Breast epithelium (tissue), 4 donors: ENCODE measurements around the gene MARCHF3. TPM values are rescaled to one million over a fixed set of nuclear protein-coding genes. Genes with fewer than 3 reads are reported as not detected.

Experiments
- DNase-seq, 2 donors: peaks; one replicate each; pipeline ENCODE4 v3.0.0-alpha.2; 2019; ENCODE audit warnings: low spot score in 2 of 2
- H3K27ac ChIP-seq, 2 donors: fragments of 200-600 bp; sonication (generic) in 1 of 2; one replicate each; pipeline ENCODE4 v1.5.1; 2016 to 2019; ENCODE audit warnings: mild to moderate bottlenecking in 1 of 2
- H3K27me3 ChIP-seq, 2 donors: fragments of 200-600 bp; sonication (generic) in 1 of 2; one replicate each; pipeline versions ENCODE4 v1.5.1 to v1.6.0; 2017 to 2019; ENCODE audit warnings: control low read depth in 1 of 2, mild to moderate bottlenecking in 1 of 2
- H3K36me3 ChIP-seq: fragments of 200-600 bp; one replicate; pipeline ENCODE4 v1.5.1; 2019
- H3K4me1 ChIP-seq, 2 donors: fragments of 200-600 bp; sonication (generic); one replicate each; pipeline ENCODE4 v1.5.1; 2016 to 2019; ENCODE audit warnings: control low read depth in 1 of 2
- H3K4me3 ChIP-seq, 3 donors: fragments of 200-600 bp; sonication (generic); 1 replicate in 2 of 3; 2 replicates in 1 of 3; pipeline ENCODE4 v1.5.1; 2016 to 2019; ENCODE audit warnings: mild to moderate bottlenecking in 3 of 3, moderate library complexity in 2 of 3
- H3K9me3 ChIP-seq, 2 donors: fragments of 200-600 bp; sonication (generic) in 1 of 2; one replicate each; pipeline ENCODE4 v1.5.1; 2016 to 2019; ENCODE audit warnings: control low read depth in 1 of 2
- POLR2A ChIP-seq: fragments of 450-650 bp; IDR thresholded peaks from one replicate; pipeline ENCODE4 v1.6.1; 2016; ENCODE audit warnings: antibody characterized with exemption, mild to moderate bottlenecking, moderate library complexity
- POLR2AphosphoS5 ChIP-seq, 3 donors: sonication (generic); formaldehyde crosslinking; IDR thresholded peaks; one replicate each; pipeline ENCODE4 v1.6.1; 2017; ENCODE audit warnings: antibody characterized with exemption in 3 of 3
- intact Hi-C: fragments of 100-400 bp; cut with DNase I; formaldehyde crosslinking; loops from one replicate; pipeline ENCODE4 v1.15.1; 2023; ENCODE audit warnings: low total_unique reads
- total RNA-seq, 3 donors: library from RNA; depleted of rRNA; stranded (reverse); fragments of >200 nt; gene quantifications; one replicate each; pipeline ENCODE4 v1.1.0, GENCODE V29; 2016
- TF ChIP-seq, protein P1 (sequence below), 3 donors: fragments of 450-650 bp; IDR thresholded peaks; one replicate each; pipeline ENCODE4 v1.5.1; 2016 to 2017; ENCODE audit warnings: antibody characterized with exemption in 3 of 3, mild to moderate bottlenecking in 3 of 3, moderate library complexity in 3 of 3

MARCHF3 gene
- total RNA-seq, 3 donors from 2014 or later = 7.5 to 16.1 (median 11.6) TPM

GRCh38 chr5:126984632-126985031, 45.7 kb downstream of the MARCHF3 start:
- TF ChIP-seq POLR2AphosphoS5 (IDR thresholded peaks at IDR 0.05) (no peak), POLR2A (no peak)
- TF ChIP-seq, protein P1, sequence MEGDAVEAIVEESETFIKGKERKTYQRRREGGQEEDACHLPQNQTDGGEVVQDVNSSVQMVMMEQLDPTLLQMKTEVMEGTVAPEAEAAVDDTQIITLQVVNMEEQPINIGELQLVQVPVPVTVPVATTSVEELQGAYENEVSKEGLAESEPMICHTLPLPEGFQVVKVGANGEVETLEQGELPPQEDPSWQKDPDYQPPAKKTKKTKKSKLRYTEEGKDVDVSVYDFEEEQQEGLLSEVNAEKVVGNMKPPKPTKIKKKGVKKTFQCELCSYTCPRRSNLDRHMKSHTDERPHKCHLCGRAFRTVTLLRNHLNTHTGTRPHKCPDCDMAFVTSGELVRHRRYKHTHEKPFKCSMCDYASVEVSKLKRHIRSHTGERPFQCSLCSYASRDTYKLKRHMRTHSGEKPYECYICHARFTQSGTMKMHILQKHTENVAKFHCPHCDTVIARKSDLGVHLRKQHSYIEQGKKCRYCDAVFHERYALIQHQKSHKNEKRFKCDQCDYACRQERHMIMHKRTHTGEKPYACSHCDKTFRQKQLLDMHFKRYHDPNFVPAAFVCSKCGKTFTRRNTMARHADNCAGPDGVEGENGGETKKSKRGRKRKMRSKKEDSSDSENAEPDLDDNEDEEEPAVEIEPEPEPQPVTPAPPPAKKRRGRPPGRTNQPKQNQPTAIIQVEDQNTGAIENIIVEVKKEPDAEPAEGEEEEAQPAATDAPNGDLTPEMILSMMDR (IDR thresholded peaks at IDR 0.05) = no peak
- Histone ChIP-seq H3K9me3 (no peaks in the 10 kb centered on the region), H3K4me3 (no peak overlapping the region), H3K27me3 (no peaks in the 10 kb centered on the region), H3K36me3 (no peaks in the 10 kb centered on the region), H3K4me1 (no peaks in the 10 kb centered on the region), H3K27ac (no peak overlapping the region)
- intact Hi-C loops = no loop called here
- no peak for DNase-seq

DNA sequence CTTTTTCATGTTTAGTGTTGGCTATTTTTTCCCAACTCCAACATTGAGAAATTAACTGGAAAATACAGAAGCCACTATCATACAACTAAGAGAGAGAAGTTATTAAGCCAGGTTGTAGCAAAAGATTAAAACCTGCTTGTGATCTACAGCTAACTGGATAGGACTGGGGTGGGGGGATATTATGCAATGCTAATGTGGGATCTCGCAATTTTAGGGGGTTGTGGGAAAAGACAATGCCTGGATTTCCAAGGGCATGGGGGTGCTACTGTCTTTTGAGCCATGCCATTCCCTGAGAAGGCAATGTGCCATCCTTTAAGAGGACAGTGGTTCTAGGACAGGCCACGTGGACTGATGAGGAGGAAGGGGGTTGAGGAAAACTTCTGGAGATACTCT, 46.5 kb downstream of the MARCHF3 start:
- Histone ChIP-seq H3K27me3 (no peaks in the 10 kb centered on the region), H3K9me3 (no peaks in the 10 kb centered on the region), H3K4me1 (no peaks in the 10 kb centered on the region), H3K4me3 (no peak overlapping the region), H3K27ac (no peak overlapping the region), H3K36me3 (no peaks in the 10 kb centered on the region)
- TF ChIP-seq POLR2AphosphoS5 (IDR thresholded peaks at IDR 0.05) (no peak), POLR2A (no peak)
- TF ChIP-seq, protein P1 (IDR thresholded peaks at IDR 0.05) = no peak
- intact Hi-C loops = no loop called here
- no peak for DNase-seq

- no peak for DNase-seq
- Histone ChIP-seq H3K4me1 (no peaks in the 10 kb centered on the region), H3K4me3 (no peak overlapping the region), H3K27me3 (no peaks in the 10 kb centered on the region), H3K9me3 (no peaks in the 10 kb centered on the region), H3K27ac (no peak overlapping the region), H3K36me3 (no peaks in the 10 kb centered on the region)
- intact Hi-C loops = no loop called here
- TF ChIP-seq POLR2A (no peak), POLR2AphosphoS5 (IDR thresholded peaks at IDR 0.05) (no peak)
- TF ChIP-seq, protein P1 (IDR thresholded peaks at IDR 0.05) = no peak
Measured at GRCh38 chr5:126982926-126983873, 47.2 kb downstream of the MARCHF3 start.

DNA sequence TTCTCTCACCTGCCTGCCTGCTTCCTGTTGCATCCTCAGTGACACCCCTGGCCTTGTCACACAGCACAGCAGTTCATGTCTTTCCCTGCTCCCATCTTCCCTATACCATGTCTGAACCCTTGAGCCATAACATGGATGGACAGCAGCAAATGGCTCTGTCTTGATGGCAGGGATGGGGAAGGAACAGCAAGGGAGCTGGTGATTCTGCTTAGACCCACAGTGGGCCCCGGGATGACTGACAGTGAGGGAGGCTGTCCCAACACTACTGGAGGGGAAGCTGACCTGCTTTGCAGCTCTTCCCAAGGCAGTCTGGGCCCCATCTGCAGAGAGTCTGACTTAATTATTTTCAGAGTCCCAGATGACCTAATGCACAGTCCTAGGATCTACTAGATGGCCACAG, 48.2 kb downstream of the MARCHF3 start:
- Histone ChIP-seq H3K27me3 (no peaks in the 10 kb centered on the region), H3K27ac (no peak overlapping the region), H3K4me1 (no peaks in the 10 kb centered on the region), H3K4me3 (no peak overlapping the region), H3K9me3 (no peaks in the 10 kb centered on the region), H3K36me3 (no peaks in the 10 kb centered on the region)
- intact Hi-C loops = no loop called here
- DNase-seq = no peak
- TF ChIP-seq POLR2A (no peak), POLR2AphosphoS5 (IDR thresholded peaks at IDR 0.05) (no peak)
- TF ChIP-seq, protein P1 (IDR thresholded peaks at IDR 0.05) = no peak

DNA sequence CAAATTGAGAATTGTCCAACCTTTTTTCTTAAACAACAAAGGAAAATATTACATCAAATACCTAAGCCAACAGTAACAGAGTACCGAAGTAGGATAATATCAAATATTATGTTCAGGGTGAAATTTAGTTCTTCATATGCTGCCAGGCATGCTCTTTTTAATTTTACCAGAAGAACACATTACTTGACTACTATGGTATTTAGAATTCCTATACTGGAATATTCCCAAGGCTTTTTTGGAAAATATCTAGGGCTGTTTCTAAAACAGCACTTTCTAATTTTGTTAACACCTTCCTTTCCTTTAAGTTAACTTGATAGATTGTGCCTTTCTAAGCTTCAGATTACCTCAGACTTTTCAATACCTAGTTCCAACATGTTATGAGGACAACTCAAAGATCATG, 48.7 kb downstream of the MARCHF3 start:
- H3K36me3 ChIP-seq = no peaks in the 10 kb centered on the region
- no peaks in the 10 kb centered on the region for H3K9me3 ChIP-seq
- TF ChIP-seq, protein P1 (IDR thresholded peaks at IDR 0.05) = no peak
- no peak for TF ChIP-seq POLR2A
- TF ChIP-seq POLR2AphosphoS5 (IDR thresholded peaks at IDR 0.05) = no peak
- no peak overlapping the region for H3K27ac ChIP-seq
- no peaks in the 10 kb centered on the region for H3K27me3 ChIP-seq
- DNase-seq = no peak
- no peak overlapping the region for H3K4me3 ChIP-seq
- intact Hi-C loops = no loop called here
- no peaks in the 10 kb centered on the region for H3K4me1 ChIP-seq
